GM18870 (cell line): ENCODE results near the gene LRP3.
"Not testable (repeated sequence)": the region's sequence is repeated elsewhere in the genome, so short reads cannot be mapped to it uniquely, and the experiment has no call there.

Source experiments
- ATAC-seq: cut with Tn5 transposase; IDR thresholded peaks from one replicate; pipeline ENCODE4 v1.9.1; 2021; ENCODE audit warnings: moderate library complexity; ENCODE audit not compliant: unreplicated experiment

The LRP3 gene

DNA sequence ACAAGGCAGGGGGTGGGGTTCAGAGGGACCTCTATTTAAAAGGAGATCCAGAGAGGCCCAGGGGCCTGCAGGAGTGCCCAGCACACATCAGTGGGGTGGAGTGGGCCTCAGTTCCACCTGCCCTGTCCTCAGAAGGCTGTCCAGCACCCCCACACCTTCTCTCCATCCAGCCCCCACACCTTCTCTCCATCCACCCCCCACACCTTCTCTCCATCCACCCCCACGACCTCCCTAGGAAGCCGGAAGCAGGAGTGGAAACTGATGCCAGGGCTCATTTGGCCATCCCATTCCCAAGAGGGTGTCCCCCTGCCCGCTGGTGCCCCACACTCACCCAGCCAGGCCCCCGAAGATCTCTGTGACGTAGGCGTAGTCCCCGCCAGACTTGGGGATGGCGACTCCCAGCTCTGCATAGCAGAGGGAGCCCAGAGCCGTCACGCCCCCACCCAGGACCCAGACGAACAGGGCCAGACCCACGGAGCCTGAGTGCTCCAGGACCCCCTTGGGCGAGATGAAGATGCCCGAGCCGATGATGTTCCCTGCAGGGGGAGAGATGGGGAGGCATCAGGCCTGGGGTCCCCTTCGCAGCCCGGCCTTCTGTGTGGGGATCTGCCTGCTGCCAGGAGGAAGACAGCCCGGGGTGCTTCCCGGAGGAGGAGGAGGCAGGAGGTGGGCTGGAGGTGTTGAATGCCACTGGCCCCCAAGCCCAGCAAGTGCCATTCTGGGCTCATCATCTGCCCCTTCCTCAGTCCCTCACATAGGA lies 21.5 kb downstream of the LRP3 start:
- ATAC-seq = no peak

DNA sequence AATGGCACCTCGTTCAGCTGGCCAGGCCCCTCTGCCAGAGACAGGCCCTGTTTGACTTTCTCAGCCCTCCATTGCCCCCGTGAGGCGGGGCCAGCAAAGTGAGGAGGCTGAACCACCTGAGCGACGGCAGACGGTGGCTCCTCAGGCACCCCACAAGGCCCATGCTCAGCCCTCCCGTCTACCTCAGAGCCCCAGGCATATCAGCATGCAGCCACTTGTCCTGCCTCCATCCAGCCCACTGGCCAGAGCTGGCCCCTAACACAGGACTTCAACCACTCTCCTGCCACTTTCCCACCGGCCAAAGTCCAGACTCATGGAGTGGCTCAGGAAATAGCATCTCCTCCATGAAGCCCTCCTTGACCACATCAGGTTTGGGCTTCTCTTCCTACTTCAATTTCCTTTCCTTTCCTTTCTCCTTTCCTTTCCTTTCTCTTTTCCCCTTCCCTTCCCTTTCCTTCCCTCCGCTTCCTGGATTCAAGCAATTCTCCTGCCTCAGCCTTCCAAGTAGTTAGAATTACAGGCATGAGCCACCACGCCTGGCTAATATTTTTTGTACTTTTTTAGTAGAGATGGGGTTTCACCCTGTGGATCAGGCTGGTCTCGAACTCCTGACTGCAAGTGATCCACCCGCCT lies 22.2 kb downstream of the LRP3 start:
- no peak for ATAC-seq

DNA sequence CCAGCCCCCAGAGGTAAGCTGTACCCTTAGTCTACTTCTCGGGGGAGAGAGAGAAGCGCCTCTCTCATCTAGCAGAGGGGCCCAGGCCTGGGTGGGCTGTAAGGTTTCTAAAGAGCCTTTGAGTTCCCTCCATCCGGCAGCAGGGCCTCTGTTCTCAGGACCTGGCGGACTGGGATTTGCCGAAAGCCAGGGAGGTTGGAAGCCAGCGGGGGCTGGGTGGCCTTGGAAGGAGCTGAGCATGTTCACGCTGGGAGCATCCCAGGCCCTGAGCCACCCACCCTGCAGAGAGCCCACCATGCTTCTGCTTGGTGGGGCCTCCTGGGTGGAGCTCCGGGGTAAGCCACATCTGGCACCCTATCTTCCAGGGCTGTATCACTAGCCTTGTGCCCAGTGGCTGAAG lies 23.8 kb downstream of the LRP3 start:
- ATAC-seq = no peak

DNA sequence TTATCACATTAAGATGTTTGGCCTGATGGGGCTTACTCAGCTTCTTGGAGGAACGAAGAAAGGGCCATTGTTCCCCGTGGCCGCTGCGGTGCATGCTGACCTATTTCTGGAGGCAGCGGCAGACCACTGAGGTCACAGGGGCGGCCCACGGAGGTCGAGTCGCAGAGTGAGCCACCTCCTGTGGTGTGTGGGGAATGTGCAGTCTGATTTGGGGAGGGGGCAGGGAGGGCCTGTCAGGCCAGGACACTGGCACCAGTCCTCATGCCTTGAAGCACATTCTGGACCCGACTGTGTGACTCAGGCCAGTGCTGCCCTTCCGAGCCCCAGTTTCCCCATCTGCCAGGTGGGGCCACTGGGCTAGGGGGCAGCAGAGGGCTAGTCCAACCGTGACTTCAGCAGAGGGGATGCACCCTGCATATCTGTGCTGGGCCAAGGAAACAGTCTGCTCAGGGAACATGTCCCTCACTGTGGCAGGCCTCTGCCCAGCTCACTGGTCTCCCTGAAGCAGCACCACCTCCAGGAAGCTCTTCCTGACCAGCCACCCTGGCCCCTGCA lies 25.2 kb downstream of the LRP3 start:
- ATAC-seq = no peak

DNA sequence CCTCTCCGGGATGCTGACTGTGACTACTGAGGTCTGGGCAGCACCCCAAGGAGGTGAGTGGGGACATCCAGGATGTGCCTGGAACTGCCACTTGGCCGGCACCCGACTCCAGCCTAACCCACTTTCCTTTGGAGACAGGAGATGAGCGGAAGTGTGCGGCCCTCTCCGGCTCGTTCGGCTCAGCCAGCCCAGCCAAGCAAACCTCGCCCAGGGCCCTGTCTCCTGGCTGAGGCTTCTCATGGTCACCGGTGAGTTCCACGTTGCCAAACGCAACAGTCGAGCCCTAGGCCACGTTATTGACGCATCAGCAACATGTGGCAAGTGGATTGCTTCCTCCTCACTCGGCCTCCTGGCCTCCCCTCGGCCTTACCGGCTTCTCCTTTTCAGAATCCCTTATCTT lies 26.0 kb downstream of the LRP3 start:
- ATAC-seq = no peak

DNA sequence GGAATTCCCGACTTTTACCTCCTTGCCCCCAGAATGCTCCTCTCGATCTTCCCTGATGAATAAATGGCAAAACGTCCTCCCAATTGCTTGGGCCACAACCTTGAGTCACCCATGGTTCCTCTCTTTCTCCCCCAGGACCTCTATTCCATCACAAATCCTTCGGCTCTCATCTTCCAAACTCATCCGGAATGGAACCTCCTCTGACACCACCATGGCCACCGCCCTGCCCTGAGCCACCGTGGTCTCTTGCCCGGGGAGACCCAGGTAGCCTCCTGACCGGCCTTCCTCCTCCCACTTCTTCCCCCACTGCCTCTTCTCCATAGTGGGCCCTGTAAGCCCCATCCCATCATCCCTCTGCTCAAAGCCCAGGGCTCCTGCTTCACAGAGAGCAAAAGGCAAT lies 26.6 kb downstream of the LRP3 start:
- no peak for ATAC-seq

DNA sequence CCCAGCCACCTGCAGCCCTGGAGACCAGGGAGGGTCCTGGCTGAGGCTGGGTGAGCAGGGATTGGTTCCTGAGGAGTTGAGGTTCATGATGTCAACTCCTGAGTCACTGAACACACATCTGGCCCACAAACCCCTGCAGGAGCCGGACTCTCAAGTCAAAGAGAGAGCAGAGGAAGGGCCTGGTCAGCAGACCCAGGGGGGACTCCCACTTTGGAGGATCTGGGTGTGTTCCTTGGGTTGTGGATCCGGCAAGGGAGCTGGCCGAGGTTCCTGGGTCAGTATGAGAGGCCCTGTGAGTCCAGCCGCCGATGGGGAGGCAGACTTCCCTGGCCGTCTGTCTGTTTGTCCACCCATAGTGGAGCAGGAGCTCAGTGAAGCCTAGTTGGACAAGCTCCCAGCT lies 27.5 kb downstream of the LRP3 start:
- ATAC-seq = no peak

DNA sequence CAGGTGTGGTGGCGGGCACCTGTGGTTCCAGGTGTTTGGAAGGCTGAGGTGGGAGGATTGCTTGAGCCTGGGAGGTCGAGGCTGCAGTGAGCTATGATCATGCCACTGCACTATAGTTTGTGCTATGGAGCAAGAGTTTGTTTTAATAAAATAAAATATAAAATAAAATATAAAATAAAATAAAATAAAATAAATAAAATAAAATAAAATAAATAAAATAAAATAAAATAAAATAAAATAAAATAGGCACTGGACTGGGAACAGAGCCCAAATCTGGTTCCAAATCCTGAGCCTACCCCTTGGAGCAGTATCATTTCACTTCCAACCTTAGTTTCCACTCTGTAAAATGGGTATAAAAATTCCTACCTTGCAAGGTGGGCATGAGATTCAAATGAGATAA lies 28.1 kb downstream of the LRP3 start:
- not testable (repeated sequence) for ATAC-seq

- ATAC-seq = no peak
These were observed 30.7 kb downstream of the LRP3 start for GRCh38 chr19:33224694-33225457.

DNA sequence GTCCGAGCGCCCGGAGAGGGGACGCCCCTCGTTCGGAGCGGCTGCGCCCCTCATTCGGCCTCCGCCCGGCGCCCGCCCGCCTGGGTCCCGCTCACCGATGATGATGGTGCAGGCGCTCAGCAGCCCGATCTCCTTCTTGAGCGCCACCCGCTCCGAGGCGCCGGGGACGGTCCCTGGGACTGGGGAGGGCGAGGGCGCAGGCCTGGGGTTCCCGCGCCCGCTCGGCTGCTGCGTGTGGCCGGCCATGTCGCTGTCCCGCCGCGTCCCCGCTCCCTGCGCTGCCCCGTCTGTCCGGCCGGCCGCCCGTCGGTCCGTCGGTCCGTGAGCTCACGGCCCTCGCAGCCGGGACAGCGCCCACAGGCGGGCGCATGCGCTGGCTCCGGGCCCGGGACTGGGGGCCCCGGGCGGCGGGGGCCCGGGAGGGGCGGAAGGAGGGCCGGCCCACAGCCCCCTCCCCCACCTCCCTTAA lies 31.4 kb downstream of the LRP3 start, which contains the start of gene SLC7A10:
SLC7A10 (minus strand) TSS at position 393 of the 469 bp plus-strand sequence; CDS start at position 246, 147 bp downstream.
- no peak for ATAC-seq

DNA sequence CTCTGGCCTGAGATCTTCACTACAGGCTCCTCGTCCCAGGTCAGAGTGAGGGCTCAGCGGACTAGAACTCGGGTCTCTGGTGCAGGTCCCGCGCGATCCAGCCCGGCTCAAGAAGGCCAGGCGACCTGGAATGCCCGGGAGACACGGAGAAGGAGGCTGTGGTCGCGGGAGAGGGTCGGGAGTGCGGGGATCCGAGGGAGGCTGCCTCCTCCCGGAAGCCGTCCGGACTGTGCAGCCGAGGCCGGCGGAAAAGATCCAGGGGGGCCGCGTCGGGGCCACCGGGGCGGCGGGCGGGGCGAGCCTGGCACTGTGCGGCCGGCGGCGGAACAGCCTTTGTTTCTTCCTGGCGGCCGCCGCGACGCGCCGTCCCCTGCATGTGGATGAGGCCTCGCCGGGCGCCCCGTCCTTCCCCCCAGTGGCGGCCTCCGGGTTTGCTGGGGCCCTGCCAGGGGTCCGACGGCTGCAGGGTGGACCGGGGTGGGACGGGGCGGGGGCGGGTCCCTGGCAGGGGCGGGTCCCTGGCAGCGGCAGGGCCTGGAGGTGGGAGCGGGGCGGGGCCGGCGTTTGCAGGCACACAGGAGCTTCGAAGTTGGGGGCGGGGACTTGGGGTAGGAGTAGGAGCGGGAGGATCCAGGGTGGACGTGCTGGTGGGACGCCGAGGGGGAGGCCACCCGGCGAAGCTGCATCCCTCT lies 32.6 kb downstream of the LRP3 start:
- ATAC-seq = no peak

DNA sequence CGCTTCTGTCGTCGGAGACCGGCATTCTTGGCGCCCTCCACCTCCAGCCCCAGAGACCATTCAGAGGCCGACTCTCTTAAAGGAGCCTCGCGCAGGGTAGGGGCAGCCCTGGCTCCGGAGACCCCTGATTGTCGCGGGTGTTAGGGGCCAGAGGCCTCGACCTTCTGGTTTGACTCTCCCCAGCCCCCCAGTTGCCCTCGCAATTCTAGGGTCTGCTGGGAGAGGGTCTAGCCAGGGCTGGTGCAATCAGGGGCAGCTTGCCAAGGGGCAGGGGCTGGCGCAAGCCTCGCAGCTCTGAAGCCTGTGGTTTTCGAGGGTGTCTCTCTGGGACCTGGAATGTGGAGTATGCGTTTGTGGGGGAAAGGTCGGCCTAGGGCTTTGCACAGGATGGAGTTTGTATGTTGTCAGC lies 33.1 kb downstream of the LRP3 start:
- no peak for ATAC-seq

- no peak for ATAC-seq
These were observed 33.9 kb downstream of the LRP3 start for GRCh38 chr19:33227870-33228599.

- ATAC-seq = no peak
These were observed 35.8 kb downstream of the LRP3 start for GRCh38 chr19:33229962-33230361.

DNA sequence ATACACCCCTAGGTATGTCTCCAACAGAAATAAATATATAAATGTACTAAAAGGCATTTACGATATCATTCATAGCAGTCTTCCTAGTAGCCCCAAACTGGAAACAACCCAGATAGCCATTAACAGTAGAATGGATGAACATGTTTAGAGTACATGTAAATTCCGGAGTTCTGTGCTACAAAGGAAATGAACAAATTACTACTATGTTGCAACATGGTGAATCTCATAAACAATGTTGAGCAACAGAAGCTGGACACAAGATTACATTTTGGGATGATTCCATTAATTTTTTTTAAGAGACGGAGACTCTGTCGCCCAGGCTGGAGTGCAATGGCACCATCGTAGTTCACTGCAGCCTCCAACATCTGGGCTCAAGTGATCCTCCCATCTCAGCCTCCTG lies 37.4 kb downstream of the LRP3 start:
- no peak for ATAC-seq

DNA sequence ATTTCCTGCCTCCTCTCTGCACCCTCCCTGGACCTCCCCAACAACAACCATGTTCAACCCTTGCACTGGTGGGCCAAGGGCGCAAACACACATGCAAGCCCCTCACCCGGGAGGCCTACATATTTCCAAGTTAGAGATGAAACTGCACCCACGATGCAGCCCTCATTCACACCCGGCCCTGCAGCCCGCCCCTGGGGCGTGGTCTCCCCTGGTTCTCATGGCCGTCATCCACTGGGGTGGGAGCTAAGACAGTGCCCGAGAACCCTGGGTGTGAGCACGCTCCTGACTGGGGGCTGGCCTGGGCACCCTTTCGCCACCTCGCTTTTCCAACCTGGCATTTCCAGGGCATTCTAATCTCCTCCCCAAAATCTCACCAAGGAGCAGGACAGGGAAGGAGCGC lies 38.5 kb downstream of the LRP3 start:
- no peak for ATAC-seq

- ATAC-seq = no peak
These were observed 39.1 kb downstream of the LRP3 start for GRCh38 chr19:33233056-33233873.

DNA sequence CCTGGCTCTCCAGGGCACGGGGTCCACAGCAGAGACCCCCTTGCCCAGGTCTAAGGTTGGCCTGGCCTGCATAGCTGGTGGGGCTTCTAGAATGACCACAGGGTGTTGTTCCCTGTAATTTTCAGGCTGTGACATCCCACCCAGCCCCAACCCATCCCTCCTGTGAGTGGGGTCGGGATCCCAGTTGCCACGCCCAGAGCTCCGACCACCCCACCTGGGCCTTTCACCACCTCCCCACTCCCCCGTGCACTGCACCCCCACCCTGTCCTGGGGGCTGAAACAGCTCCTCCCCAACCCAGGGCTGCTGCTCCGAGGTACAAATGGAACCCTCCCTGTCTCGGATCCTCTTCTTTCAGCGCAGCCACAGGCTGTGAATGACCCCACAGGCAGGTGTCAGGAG lies 40.0 kb downstream of the LRP3 start:
- ATAC-seq = no peak

- no peak for ATAC-seq
These were observed 40.6 kb downstream of the LRP3 start for GRCh38 chr19:33234736-33235135.
